Eye (tissue), 1 donor: ENCODE data around the gene B4GALNT1.

Experiments
- DNase-seq: peaks from one replicate; pipeline ENCODE4 v3.0.0-alpha.2; 2015

Gene B4GALNT1

DNA sequence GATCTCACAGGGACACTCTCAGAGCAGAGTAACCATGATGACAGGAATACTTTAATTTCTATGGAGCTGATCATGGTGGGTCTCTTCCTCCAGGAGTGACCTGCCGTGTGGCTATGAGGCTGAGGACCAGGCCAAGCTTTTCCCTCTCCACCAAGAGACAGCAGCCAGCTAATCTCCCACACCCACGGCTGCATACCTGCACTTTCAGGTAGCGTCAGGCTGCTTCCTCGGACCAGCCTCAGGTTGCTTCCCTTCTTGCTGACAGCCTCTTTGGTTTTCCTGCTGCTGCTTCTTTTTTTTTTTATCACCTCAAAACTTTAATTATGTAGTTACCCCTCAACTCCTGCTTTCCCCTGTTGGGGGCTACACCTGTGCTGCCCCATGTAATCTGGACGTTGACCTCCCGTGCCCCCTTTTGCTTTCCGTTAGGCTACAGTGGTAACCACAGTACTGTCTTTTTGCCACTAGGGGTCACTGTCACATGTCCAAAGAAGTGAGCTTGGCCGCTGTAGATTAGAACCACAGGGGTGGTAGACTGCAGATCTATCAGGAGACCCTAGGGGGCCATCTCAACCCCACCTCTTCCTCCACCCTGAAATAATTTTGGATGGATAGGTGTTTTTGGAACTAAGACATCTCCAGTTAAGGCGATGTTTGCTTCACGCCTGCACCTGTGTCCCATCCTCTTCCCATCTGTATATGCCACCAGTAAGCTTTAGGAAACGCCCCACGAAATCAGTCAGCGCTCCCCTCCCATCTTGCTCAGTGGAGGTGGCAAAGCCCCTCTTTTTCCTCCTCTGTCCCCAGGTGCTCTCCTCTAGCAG, 49.8 kb downstream of the B4GALNT1 start:
- peak; percentile 93 for DNase-seq

DNA sequence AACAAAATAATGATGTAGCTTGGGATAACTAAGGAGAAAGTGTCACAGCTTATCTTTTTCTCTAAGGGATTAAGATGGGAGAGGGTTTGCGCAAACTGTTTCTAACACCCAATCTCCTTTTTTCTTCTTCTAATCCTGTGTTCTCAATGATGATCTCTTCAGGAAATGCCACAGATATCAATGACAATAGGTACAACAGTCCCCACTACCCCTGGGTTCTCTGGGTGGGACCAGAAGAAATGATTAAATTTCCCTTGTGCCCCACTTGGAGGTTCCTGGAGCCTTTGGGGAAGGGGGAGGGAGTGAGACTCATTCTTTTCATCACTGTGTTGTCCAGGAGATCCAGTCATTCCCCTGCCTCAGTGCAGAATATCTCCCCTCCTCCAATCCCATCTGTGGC, 50.6 kb downstream of the B4GALNT1 start:
- DNase-seq, result no peak

DNA sequence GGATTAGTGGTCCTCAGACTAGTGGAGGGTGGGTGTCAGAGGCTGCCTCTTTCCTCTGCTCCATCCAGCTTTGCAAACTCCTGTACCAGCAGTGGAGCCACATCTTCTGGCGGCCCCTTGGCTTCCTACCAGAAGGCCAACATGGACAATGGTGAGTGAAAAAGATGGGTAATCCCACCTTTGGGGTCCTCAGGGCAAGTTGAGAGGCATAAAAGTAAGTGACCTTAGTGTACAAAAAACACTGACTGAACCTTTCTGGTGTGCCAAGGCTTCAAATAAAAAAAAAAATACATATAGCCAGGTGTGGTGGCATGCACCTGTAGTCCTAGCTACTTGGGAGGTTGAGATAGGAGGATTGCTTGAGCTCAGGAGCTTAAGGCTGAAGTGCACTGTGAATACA, 51.2 kb downstream of the B4GALNT1 start:
- DNase-seq, result no peak

DNA sequence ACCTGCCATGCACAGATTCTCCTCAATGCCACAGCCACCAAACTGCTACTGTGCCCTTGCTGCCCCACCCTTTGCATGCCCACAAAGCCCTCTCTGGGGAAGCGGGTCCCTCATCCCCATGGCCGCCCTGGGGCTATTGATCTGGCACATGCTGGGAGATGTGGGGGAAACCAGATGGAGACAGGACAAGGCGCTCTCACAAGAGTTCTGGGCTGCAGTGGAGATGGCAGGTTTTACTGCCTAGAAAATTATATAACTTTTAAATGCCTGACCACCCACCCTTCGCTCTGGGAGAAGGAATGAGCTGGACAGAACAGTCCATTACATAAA, 52.6 kb downstream of the B4GALNT1 start:
- no peak for DNase-seq

DNA sequence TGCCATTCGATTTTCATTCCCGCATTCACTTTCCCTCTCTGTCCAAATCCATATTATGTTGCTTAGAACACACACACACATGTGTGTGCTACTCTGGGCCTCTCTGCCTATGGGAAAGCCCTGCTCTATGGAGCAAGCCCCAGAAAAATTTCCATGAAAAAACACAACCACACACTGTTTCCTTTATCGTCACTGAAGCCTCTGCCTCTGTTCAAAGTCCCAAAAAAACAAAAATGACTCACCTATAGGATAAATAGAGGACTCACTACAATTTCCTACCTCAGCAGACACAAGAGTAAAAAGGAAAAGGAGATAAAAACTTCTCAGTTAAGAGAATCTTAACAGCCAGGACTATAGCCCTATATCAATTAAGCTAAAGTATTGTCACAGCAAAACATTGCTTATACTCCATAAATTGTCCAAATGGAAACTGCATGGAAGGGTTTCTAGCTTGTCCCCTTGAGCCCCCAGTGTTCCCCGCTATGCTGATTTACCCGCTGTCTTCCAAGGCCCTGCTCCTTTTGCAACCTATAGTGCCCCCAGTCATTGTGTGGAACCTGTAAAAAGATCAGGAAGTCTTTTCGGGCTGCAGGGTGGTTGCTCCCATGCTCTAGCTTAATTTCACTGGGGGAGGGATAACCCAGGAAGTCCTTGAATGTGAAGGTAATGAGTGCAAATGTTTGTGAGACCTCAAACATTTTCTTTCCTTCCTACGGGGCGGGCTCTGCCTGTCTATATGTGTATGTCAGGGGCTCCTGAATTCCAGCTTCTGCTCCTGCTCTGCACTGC, 53.1 kb downstream of the B4GALNT1 start:
- no peak for DNase-seq

DNA sequence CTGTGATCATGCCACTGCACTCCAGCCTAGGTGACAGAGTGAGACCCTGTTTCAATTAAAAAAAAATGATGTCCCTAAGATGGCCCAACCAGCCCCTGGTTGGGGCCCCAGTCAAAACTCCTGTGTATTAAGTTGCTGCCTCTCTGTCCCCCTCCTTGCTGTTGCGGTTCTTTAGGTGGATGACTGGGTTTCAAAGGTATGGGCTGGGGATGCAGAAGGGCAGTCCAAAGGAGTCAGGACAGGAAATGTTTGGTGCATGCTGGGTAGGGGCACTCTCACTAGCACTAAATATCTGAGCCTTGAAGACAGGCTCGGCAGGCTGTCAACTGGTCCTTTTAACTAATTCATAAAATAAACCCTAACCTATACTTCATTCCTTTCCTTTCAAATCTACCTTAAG, 54.0 kb downstream of the B4GALNT1 start:
- no peak for DNase-seq

DNA sequence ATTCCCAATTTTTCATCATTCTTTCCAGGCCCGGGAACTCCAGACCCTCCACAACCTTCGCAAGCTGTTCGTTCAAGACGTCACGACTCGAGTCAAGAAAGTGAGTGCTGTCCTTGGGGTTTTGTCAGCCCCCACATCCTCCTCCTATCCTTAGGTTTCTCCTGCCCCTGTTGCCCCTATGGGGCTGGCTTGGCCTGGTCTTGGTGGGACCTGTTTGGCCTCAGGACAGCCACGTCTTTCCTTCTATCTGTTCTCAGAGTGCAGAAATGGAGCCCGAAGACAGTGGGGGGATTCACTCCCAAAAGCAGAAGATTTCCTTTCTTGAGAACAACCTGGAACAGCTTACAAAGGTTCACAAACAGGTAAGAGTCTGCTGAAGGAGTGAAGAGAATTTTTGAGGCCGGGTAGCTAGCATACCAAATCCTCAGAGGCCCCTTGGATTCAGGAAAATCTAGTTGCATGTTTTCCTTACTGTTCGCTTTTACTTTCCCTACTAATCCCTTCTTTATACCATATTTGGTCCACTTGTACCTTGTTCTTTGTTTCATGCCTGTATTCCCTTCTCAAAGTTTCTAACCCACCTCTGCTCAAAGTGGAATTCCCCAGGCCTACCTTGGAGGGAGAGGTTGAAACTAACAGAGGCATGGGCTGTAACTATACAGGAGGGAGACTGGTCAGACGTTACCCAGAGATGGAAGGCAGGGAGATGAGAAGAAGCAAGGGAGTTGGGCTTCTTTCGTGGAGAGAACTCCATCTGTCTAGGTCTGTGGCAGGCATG, 54.8 kb downstream of the B4GALNT1 start:
- no peak for DNase-seq

DNA sequence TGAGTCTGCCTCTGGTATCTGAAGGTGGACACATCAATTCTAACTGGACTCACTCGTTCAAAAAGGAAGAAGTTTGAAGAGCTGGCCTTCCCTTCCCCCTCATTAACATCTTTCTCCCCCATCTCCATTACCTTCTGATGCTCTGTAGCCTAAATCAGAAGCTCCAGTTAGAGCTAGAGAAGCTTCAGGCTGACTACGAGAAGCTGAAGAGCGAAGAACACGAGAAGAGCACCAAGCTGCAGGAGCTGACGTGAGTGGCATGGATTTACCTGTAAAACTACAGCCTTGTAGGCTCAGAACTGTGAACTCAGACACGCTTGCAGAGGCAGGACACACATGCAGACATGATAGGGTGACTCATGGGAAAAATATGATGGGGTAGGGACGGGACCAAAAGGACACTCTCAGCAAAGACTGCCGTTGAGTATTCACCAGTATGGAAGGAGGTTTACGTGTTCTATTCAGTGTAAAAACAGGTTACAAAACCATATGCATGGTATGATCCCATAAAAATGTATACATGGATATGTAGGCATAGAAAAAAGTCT, 56.3 kb downstream of the B4GALNT1 start:
- no peak for DNase-seq
